ENCODE data around the gene ADAMTS9.

ADAMTS9 gene

DNA sequence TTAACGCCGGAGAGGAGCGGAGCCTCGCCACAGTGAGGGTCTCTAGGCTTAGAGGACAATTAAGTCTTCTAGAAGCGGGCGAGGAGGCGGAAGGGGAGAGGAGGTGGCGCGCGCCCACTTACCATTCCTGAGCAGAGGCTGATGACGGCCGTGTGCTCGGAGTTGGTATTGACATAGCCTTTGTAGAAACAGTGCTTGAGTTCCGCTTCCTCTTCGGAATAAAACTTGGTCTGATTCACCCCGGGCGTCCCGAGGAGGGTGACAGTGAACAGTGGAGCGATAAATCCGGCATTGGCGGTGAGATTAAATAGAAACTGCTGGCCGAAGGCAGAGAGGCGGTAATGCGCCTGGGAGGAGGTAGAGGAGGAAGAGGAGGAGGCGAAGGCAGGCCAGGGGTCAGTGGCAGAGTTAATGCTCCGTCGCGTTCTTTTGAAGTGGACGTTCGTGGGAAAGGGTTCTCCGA lies 1.3 kb downstream of the ADAMTS9 start:
- no peak for DNase-seq (ENCODE audit: low read depth)

DNA sequence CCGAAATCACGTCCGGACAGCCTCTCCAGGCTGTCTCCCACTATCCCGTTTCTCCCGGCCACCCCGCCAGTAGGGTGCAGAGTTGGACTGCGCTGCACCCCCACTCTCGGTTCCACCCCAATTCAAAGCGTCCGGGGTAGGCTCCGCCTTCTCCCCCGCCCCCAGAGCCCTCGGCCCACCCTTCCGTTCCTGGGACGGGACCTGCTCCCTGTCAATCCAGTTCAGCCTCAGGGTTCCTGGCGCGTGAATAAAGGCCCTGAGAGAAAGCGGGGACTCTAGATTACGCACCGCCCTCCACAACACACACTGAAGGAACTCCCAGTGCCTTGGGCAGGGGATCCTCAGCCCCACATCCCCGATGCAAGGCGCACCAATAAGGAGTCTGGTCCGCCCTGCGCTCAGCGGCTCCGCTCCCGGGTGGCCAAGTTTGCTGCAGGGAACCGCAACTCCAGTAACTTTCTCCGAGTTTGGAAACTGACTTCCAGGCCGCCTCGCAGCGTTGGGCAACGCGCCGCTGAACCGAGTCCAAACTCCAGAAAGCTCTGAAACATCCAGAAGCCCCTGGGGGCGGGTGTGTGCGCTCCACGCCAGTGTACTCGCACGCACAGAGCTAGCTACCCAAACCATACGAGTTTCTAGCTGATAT lies 1.9 kb downstream of the ADAMTS9 start:
- no peak for DNase-seq (ENCODE audit: low read depth)

DNA sequence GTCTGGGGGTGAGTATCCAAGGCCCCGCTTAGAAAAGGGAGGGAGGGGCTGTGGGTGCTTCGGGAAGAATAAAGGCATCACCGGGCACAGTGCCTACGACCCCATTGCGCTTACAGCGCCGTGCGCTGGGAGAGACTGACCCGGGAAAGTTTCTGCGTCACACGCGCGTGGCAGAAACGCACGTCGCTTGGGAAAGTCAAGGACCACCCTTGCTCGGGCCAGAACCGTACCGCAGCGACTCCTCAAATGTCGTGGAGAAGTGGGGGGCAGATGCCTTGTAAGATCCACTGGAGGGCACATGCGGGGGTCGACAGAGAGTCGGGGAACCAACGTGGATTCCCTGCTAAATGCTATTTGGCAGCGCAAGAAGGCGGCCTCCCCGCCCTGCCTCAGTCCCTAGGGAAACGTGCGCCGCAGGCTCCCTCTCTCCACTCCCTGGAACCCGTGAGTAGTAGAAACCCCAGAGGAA lies 2.4 kb downstream of the ADAMTS9 start:
- no peak for DNase-seq (ENCODE audit: low read depth)

GRCh38 chr3:64684715-64685261 lies 3.0 kb downstream of the ADAMTS9 start:
- no peak for DNase-seq (ENCODE audit: low read depth)

DNA sequence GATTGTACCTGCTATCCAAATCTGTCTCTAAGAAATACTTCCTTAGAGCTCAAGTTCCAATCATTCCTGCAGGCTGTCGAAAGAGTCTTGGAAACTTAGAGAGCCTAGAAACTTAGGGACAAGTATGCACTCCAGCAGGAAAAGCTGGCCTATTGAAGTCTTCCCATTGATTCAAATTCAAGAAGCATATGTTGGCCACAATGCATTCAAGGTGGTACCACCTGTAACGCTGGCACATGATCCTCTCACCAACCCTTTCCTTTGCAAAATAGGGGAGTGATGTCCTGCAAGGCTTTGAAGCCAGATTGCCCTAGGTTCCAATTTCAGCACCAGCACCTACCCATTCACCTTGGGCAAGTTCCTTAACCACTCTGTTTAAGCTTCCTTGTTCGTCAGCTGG lies 6.0 kb downstream of the ADAMTS9 start:
- DNase-seq (ENCODE audit: low read depth) = no peak

DNA sequence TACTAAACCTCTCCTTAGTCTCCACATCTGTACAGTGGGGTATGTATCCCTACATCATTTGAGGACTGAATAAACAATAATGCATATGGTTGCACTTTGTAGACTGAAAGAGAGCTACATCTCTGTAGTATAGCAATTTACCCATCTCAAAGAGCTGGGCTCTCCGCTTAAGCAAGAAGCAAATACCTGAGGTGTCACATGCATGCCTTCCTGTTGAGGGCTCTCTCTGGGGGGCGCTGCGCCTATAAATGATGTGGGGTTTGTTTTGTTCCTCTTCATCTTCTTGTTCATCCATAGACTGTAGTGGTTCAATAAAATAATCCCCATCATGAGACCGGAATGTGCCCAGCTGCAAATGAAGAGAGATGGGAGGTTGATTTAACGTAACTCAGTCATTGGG lies 6.8 kb downstream of the ADAMTS9 start:
- DNase-seq (ENCODE audit: low read depth) = no peak

DNA sequence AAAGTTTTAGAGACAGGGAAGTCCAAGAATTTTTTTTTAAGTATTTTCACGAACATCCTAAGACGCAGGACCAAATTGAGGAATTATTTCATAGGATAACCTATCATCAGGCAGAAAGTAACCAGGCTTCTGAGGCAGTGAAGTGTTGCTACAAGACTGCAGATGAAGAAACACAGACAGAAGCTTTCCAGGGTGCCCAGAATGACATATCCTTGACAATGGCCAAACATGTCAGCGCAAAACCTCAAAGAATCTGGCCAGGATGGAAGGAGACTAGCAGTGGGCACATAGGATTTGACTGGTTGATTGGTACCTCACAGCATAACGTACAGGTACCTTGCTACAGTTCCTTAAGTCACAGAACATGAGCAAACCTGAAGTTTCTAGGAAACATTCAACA lies 7.5 kb downstream of the ADAMTS9 start:
- DNase-seq (ENCODE audit: low read depth) = no peak

DNA sequence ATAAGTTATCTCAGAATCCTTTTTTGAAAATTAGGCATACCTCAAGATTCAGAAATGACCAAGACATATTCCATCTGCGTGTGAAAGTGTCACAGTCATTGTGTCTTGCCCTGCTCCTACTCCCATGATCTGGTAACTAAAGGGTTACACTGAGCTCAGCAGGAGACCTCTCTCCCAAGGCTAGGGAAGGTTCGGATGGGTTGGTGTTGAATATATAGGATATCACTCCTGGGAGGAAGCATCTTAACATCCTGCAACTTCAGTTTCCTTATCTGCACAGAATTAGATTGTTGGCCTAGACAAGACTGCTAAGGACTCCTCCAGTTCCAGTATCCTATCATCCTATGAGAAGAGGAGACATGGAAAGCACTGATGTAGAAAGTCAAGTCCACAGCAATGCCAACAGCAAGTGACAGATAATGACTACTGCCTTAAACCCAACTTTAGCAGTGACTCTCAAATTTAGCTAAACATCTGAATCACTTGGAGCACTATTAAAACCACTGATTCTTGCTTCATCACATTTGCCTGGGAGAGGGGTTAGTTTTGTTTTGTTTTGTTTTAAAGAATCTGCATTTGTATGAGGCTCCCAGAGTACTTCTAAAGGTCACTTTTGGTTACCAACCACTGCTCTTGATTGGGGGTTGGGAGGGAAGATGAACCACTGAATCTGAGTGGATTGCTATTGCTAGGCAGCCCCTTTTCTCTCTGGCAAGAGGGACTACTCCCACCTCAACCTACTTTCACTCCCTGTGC lies 9.7 kb downstream of the ADAMTS9 start:
- DNase-seq (ENCODE audit: low read depth) = no peak

DNA sequence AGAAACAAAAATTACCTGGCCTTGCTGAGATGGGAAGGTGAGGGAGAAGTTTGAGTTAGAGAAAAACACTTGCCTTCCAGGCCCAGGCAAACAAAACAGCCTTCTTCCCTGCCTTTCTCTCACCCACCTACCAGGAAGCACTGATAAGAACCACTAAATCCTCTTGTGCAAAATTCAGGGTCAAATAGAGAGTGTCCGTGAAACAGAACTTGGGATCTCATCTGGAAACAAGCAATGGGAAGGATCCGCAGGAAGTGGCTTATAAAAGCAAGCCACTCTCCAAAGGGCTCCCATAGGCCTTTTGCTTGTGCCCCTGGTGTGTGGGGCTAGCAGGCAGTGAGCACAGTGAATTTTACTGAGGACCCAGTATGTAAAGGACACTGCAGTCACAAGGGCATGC lies 11.0 kb downstream of the ADAMTS9 start:
- DNase-seq (ENCODE audit: low read depth) = no peak

DNA sequence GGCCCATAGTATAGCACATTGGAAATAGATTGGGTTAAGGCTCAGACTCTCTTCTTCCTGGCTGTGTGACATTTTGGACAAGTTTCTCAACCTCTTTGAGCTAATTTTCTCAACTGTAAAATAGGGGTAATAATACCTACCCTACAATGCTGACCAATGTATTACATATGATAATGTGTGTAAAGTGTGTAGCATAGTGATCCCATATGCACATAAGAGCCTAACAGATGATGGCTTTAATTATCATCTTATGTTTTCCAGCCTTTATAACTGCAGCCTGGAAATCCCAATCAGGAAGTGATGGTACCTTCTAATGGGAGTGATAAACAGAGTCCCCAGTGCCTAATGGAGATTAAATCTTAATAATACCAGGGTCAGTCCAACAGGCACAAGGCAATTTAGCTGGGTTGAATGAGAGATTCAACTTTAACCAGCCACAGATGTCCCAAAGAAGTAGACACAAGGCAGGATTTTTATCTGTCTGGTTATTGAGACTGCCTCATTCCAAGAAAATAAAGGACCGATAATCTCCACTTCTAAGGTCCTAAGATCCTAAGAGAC lies 12.0 kb downstream of the ADAMTS9 start:
- no peak for DNase-seq (ENCODE audit: low read depth)

DNA sequence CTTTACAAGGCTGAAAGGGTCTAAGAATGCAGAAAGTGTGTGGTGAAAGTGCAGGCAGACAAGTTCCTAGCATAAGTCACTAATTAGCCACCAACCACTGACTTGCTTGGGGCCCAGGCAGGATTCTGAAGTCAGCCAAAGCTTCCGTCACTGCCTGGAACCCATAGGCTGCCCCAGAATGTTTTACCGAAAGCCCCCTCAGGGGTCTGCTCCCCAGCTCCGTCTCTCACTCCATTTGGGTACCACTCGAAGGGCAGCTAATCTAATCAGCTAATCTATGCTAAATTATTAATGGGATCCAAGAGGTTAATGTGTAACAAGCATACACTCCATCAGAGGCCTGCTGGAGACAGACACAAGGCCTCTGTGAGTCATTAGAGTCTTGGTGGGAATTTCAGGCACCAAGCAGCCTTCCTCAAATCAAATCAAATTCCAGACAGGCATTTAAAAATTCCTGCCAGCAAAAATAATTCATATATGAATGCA lies 13.2 kb downstream of the ADAMTS9 start:
- no peak for DNase-seq (ENCODE audit: low read depth)

DNA sequence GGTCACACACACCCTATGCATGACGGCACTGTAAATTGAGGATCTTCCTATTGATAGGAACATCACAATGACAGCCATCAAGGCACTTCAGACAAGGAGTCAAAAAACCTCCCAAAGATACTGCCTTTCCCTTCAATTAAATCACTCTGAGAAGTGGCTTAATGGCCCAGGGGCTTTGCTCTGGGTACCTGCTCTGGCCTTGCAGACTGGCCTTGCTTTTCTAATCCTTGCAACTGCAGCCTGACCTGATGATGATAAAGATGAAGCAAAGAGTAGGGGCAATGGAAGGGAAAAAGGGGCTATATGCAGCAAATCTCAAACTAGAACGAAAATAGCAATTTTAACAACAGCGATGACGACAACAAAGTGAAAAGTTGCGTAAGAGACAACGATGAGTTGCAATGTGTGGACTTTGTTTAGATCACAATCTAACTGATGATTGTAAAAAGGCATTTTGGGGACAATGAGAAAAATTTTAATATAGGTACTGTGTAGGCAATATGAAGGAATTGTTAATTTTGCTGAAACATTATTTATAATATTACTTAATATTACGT lies 14.6 kb downstream of the ADAMTS9 start:
- no peak for DNase-seq (ENCODE audit: low read depth)

DNA sequence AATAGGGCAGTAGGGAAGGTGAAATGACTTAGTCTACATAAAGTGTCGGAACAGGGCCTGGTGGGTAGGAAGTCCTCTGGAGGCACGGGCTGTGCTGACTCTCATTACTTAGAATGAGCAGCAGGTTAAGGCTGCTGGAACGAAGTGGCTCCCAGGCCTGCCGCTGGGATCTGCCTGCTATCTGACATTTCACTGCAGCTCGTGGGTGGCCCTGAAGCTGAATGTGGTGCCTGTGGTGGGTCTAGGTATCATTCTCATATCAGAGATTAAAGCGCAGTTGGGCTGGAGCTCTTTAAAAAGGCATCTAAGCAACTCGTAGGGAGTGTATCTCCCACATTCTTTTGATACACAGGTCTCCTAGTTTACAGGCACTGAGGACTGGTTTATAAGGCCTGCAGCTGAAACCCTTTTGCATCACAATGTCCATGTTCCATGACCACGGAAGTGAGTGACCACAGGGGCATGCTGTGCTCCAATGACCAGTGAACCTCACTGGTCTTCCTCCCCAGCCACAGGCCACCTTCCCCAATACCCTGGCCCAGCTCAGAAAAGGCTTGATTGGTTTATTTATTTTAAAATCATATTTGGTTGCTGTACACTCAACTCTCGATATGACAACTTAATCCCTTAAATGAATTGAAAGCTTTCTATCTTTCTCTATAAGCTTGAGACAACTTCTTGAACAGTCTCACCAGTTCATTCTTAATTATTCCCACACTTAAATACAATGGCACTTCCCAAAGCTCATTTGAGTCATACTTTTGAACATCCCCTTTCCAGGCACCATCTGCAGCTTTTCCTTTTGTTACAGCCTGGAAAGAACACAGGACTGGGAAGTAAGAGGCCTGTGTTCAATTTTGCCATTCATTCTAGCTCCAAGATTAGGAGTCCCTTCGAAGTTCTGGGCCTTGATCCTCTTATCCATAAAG lies 19.0 kb downstream of the ADAMTS9 start:
- no peak for DNase-seq (ENCODE audit: low read depth)

GRCh38 chr3:64667887-64668581 lies 19.8 kb downstream of the ADAMTS9 start:
- DNase-seq (ENCODE audit: low read depth) = no peak

GRCh38 chr3:64667138-64667537 lies 20.7 kb downstream of the ADAMTS9 start:
- no peak for DNase-seq (ENCODE audit: low read depth)

- DNase-seq (ENCODE audit: low read depth) = no peak
Measured at GRCh38 chr3:64666171-64666588, 21.6 kb downstream of the ADAMTS9 start.

GRCh38 chr3:64664397-64664796 lies 23.4 kb downstream of the ADAMTS9 start:
- DNase-seq (ENCODE audit: low read depth) = no peak

DNA sequence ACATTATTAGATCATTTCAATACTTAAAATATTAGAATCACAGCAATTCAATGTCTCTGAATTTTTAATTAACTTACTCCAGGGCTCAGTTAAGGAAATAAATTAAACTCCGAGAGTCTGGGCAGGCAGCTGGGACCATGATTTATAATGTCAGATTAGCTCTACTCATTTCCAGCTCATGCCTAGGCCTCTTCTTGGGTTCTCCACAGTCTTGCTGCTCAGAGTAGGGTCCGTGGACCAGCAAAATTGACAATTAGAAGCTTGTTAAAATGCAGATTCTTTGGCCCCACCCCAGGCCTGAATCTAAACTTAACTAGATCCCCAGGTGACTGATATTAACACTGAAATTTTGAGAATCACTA lies 28.2 kb downstream of the ADAMTS9 start:
- no peak for DNase-seq (ENCODE audit: low read depth)

DNA sequence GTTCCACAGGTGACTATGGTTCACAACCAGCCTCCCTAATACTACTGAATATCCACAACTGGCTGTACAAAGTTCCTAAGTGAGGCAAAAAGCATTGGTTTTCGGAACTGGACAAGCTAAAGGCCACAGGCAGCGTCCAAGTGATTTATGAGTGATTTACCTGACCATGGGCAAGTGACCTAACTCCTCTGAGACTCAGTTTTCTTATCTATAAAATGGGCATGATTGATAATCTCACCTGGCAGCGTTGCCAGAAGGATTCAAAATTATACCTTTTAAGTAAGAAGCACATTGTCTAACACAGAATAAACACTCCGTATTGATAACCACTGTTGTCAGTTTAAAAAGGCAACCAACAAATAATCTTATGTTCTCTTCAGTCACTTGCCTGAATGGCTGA lies 29.8 kb downstream of the ADAMTS9 start:
- DNase-seq (ENCODE audit: low read depth) = no peak

- no peak for DNase-seq (ENCODE audit: low read depth)
Measured at GRCh38 chr3:64656544-64656943, 31.3 kb downstream of the ADAMTS9 start.

DNA sequence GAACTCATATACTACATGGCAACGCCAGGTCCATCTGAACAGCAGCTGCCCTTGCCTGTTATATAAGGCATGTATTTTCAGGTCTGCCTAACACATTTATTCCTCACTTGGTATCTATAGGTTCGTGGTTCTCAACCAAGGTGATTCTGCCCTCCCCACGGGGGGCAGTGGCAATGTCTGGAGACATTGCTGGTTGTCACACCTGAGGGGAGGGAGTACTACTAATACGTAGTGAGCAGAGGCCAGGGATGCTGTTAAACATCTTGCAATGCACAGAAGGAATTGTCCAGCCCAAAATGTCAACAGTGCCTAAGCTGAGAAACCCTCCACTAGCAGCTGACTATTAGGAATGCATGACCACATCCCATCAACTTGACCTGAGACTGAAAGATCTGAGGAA lies 32.6 kb downstream of the ADAMTS9 start:
- DNase-seq (ENCODE audit: low read depth) = no peak

Measured in activated gamma-delta T cell treated with anti-CD3 and anti-CD28 coated beads, Interleukin-2, amount 50 U/mL, for 16 hours (primary cell).